GM18858 (cell line): ENCODE data around the gene PLOD2.
A peak's percentile ranks its signal among the peaks of the same experiment; 100 is the strongest.

Experiments used
- ATAC-seq: cut with Tn5 transposase; IDR thresholded peaks from one replicate; pipeline ENCODE4 v1.9.1; 2021; ENCODE audit not compliant: unreplicated experiment

Gene PLOD2

DNA sequence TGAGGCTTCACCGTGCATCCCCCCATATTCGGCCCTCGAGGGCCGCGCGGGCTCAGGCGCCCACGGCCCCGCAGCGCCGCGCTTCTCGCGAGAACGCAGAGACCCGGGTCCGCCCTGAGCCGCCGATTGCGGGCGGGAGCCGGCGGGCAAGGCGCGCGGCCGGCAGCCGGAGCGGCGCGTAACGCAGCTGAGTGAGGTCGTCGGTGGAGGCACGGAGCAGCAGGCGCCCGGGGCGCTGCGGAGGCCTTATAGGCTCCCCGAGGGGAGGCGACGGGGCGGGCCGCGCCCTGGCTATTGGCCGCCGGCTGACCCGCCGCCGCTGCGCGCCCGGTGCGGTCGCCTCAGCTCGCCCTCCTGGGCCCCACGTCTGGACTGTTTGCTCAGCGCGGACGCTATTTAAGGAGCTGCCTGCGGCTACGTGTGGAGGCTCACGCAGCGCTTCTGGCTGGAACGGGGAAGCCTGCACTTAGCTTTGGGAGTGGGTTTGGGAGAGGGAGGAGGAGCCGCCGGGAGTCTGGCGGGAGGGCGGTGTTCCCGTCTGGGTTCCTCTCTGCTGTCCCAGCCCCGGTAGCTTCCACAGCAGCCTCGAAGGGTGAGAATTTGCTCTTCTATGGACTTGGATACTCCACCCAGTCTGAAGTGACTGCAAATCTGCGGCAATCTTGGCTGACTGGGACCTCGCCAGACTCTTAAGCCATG lies at the start of gene PLOD2:
PLOD2 (minus strand) TSS at position 221 of the 699 bp plus-strand sequence; CDS start at position 26, 195 bp downstream.
- ATAC-seq = peak; percentile 42

- ATAC-seq = no peak
Measured at GRCh38 chr3:146209371-146209770, 48.4 kb upstream of the PLOD2 start.

DNA sequence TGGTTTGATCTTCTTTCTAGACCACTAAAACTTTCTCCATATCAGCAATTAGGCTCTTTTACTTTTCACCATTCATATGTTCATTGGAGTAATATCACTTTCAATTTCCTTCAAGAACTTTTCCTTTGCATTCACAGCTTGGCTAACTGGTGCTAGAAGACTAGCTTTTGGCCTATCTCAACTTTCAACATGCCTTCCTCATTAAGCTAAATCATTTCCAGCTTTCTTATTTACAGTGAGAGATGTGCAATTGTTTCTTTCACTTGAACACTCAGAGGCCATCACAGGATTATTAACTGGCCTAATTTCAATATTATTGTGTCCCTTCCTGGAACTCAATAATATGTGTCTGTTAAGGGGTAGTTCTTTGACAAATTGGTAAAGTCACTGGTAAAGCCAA lies 42.8 kb upstream of the PLOD2 start:
- ATAC-seq = no peak

GRCh38 chr3:146200461-146201220 lies 39.7 kb upstream of the PLOD2 start:
- no peak for ATAC-seq

DNA sequence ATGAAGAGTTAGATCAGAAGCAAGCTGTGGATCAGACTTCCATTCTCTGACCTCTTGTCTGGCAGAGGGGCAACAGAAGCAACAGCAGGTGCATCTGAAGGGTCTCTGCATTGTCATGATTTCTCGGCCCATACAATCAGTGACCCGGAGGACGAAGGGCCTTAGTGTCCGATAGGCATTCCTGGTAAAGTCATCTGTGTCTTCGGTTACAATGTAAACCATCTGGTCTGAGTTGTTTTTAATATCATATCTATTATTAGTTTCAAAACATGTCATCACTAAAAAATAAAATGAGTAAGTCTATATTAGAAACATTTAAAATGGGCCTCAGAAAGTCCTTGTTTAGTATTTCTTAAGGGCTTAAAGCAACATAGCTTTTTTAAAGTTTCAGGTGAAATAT lies 38.8 kb upstream of the PLOD2 start:
- ATAC-seq = no peak

DNA sequence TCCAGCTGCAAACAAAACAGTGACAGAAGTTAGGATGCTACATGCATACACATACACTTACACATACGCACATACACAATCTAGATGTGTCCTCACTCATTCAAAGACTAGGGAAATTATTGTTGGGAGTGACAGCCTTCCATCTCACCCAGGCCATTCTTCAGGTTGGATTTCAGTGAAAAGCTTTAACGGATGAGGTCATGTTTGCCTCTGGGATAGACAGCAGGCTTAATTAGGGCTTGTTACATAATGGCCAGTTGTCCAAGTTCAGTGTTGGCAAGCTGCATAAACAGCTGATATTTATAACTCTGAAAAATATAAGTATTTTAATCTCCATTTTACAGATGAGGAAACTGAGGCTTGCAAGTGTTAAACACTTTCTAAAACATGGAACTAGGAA lies 35.8 kb upstream of the PLOD2 start:
- no peak for ATAC-seq

DNA sequence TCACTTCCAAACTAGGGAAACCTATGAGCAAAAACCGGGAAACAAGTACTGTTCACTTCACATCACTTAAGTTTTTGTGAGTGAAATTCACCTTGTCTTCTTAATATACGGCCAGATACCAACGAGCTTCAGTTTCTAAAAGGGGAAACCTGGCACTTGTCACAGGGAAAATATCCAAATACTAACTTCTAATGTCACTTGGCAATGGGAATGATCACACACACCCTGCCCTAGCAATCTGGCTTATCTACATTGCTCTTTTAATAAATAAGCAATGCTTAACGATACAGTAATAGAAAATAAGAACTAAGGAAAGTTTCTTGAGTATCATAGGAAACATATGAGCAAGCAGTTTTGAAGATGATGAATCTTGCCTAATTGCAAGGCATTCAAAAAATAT lies 34.6 kb upstream of the PLOD2 start:
- no peak for ATAC-seq

DNA sequence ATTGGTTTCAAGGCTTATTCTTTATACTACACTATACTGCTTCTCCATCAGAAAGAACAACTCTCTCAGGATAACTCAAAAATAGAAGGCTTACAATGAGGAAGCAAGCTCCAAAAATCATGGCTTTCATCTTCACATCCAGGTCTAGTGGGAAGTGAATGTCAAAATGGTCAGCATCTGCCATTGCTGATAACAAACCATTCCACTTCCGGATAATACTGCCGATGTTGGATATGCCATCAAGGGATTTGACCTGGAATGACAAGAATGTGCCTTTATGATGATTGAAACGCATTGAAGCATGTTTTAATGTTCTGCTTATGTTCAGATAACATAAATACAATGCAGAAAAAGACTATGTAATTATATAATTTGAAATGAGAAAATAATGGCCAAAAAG lies 34.0 kb upstream of the PLOD2 start:
- no peak for ATAC-seq

GRCh38 chr3:146191051-146191450 lies 30.1 kb upstream of the PLOD2 start:
- no peak for ATAC-seq

DNA sequence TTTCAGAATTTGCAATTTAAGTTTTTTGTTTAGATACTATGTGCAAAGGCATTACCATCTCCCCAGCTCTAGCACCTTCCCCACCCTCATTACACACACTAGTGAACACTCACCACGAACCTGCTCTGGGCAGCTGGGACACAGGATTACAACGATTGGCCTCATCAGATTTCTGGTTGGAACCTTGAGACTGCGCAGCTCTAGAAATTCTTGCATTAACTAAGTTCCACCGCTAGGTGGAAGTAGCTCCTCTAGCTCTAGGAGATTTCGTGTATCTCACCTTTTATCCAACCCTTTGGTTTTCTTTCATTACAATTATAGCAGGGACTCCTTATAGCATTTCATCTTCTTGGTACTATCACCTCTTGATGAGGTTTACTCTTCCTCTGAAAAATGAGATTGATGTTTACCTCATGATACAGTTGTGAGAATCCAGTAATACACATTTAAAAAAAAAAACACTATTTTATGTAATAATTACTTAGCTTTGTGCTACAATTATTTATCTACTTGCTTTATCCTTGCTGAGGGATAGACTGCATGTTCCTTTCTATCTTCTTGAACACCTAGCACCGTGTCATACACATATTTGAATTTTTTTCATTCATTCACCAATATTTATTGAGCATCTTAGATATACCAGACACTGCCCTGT lies 28.7 kb upstream of the PLOD2 start:
- peak; percentile 96 for ATAC-seq

DNA sequence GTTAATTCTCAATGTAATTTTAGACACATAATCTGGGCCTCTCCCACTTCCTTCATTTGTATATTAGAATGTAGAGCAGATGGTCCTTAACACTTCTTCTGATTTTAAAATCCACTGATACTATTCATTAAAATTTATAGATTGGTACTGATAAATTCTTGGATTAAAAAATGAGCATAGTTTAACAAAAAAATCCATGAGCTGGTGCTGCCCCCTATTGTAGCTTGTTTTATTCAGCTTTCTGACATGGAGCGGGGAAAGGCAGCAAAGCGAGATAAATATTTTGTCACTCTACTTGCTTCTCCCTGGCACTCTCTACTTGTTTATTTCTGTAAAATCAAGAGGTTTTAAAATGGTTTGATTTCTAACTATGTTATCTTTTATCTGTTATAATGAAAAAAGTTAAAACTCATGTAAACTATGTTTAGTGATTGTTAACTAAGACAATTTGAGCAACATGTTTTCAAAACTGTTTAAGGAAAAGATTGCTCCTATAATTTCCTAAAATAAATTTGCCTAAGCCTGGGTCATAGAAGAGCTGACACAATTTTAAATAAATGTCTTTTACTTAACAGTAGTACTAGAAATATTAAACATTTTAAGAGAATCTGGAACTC lies 26.5 kb upstream of the PLOD2 start:
- no peak for ATAC-seq

- ATAC-seq = no peak
Measured at GRCh38 chr3:146184241-146185015, 23.4 kb upstream of the PLOD2 start.

- ATAC-seq = no peak
Measured at GRCh38 chr3:146181216-146181615, 20.2 kb upstream of the PLOD2 start.

DNA sequence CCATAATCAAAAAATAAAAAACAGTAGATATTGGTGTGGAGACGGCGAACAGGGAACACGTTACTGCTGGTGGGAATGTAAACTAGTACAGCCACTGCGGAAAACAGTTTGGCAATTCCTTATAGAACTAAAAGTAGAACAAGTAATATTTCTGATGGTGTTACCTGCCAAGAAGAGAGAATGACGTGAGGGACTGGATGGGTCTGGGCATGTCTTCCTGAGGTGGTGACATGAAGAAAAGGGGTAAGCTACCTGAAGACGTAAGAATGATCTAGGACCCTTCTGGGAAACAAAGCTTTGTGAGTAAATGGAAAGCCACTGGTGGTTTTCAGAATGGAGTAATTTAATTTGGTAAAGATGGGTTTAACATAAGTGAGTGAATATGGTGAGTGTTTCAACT lies 19.4 kb upstream of the PLOD2 start:
- ATAC-seq = no peak

- no peak for ATAC-seq
Measured at GRCh38 chr3:146178006-146178689, 17.2 kb upstream of the PLOD2 start.

- no peak for ATAC-seq
Measured at GRCh38 chr3:146177519-146177918, 16.5 kb upstream of the PLOD2 start.

- ATAC-seq = no peak
Measured at GRCh38 chr3:146177072-146177471, 16.1 kb upstream of the PLOD2 start.

DNA sequence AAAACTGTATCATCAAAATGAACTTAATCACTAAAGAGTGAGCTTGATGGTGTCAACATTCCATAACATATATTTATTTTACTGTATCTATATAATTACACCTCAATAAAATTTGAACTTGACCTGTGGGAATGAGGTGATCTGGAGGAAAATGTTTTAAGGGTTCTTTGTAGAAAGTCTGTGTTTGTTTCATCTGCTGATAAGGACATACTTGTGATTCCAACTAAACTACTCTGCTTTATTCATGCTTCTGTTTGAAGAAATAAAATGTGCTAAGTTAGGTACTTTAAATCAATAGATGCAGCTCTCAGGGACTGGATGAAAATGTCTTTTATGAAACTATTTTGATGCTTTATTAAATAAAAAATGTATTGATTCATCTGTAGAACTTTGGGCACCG lies 11.6 kb upstream of the PLOD2 start:
- no peak for ATAC-seq

DNA sequence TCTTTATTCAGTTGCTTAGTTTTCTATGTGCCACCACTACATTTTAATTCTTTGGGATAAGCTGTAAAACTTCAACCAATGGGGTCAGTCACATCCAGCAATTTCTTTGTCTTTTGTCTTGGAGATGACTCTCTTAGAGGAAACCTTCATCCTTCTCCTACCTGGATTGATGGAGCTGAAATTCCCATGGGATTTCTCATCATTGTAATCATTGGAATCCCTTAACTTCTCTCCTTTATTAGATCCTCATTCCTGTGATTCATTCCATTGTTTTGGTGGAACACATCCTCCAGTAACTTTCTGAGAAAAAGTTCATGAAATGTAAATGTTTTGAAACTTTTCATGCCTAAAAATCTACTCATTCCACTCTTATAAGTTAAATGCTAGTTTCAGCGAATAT lies 9.6 kb upstream of the PLOD2 start:
- ATAC-seq = no peak

- ATAC-seq = no peak
Measured at GRCh38 chr3:146169891-146170290, 8.9 kb upstream of the PLOD2 start.
